ENCODE results near the gene ANKRD11.

Gene ANKRD11

DNA sequence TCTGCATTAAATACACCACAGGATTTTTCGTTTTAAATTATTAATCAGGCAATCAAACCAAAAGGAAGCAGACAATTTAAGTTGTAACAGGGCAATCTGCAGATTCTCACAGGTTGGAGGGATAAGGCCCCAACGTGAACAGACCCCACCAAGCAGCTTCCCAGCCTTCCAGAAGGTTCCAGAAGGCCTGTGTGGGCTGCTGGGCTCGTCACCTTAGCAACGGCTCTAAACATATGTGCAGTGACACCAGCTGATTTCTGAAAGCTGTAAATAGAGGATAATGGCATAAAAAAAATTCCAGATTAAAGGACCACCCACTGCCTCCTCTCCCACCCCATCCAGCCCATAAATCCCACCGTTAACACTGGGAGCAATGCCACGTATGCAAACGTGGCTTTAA, 149.1 kb downstream of the ANKRD11 start:
- H3K27ac ChIP-seq, result no peak overlapping the region

DNA sequence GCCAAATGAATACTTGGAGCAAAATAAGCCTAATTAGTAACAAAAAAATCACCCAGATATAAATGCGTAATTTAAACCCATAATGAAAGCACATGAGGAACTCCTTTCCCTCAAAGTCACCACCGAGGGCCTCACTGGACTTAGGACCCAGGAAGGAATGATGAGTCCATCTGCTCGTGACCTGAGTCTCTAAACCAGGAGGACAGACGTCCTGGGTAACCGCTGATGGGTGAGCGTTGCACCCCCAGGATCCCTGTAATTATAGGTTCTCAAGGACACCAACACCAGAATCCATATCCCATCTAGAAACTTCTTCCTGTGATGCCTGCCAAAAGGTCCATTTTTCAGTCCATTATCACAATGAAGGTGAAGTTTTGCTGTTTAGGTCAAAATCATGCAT, 151.5 kb downstream of the ANKRD11 start:
- H3K27ac ChIP-seq, result no peak overlapping the region
- TF ChIP-seq, protein P1, sequence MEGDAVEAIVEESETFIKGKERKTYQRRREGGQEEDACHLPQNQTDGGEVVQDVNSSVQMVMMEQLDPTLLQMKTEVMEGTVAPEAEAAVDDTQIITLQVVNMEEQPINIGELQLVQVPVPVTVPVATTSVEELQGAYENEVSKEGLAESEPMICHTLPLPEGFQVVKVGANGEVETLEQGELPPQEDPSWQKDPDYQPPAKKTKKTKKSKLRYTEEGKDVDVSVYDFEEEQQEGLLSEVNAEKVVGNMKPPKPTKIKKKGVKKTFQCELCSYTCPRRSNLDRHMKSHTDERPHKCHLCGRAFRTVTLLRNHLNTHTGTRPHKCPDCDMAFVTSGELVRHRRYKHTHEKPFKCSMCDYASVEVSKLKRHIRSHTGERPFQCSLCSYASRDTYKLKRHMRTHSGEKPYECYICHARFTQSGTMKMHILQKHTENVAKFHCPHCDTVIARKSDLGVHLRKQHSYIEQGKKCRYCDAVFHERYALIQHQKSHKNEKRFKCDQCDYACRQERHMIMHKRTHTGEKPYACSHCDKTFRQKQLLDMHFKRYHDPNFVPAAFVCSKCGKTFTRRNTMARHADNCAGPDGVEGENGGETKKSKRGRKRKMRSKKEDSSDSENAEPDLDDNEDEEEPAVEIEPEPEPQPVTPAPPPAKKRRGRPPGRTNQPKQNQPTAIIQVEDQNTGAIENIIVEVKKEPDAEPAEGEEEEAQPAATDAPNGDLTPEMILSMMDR (IDR thresholded peaks at IDR 0.05), result no peak
- TF ChIP-seq ZFX (IDR thresholded peaks at IDR 0.05; ENCODE audit: borderline replicate concordance), result no peak

More for the DNA sequence above, 149.1 kb downstream of the ANKRD11 start:
- no peak for TF ChIP-seq ZFX (IDR thresholded peaks at IDR 0.05; ENCODE audit: borderline replicate concordance)
- TF ChIP-seq, protein P1 (IDR thresholded peaks at IDR 0.05), result no peak

DNA sequence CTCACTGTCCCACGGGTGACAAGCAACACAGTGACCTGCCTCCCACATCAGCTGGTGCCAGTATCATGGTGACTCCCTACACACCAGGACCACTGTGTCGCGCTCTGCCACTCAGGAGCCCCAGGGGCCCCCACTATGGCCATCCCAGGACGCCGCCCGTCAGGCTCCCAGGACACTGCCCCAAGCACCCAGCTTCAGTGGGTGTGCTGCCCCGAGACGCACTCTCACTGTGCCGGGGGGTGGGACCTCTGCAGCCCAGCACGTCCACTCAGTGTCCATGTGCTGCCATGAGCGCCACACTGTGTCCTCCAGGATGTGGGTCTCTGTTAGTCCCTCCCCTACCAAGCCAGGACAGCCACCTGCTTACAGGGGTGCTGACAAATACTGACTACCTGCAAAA, 152.4 kb downstream of the ANKRD11 start:
- TF ChIP-seq ZFX (IDR thresholded peaks at IDR 0.05; ENCODE audit: borderline replicate concordance), result no peak
- TF ChIP-seq, protein P1 (IDR thresholded peaks at IDR 0.05), result no peak
- no peak overlapping the region for H3K27ac ChIP-seq

DNA sequence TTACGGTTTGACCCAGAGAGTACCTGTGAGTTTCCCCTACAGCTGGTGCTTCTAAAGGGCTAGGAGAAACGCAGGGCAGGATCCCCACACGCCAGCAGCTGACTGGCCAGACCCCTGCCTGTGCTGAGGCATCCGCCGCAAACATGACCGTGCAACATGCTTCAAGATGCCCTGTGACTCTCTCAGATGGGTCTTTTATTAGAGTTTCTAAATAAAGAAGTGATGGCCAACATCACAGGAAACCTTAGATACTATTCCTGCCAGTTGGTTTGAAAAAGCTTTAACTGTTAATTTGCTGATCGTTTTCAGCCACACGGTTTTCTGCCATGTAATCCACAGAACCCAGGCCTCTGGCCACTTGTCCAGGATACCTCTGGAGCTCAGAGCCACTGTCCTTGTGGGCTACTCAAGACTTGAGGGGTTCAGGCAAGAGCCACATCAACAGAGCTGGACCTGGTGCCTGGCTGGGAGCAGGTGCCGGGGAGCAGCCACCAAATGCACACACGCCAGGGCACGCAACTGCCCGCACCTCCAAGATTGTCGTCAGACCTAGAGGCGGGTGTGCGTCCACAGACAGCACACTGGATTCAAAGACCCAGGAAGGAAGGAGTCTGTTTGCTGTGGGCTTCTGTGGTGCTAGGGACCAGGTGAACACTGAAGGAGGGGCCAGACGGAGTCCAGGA, 154.4 kb downstream of the ANKRD11 start:
- TF ChIP-seq, protein P1 (IDR thresholded peaks at IDR 0.05), result no peak
- TF ChIP-seq ZFX (IDR thresholded peaks at IDR 0.05; ENCODE audit: borderline replicate concordance), result no peak
- H3K27ac ChIP-seq, result no peak overlapping the region

DNA sequence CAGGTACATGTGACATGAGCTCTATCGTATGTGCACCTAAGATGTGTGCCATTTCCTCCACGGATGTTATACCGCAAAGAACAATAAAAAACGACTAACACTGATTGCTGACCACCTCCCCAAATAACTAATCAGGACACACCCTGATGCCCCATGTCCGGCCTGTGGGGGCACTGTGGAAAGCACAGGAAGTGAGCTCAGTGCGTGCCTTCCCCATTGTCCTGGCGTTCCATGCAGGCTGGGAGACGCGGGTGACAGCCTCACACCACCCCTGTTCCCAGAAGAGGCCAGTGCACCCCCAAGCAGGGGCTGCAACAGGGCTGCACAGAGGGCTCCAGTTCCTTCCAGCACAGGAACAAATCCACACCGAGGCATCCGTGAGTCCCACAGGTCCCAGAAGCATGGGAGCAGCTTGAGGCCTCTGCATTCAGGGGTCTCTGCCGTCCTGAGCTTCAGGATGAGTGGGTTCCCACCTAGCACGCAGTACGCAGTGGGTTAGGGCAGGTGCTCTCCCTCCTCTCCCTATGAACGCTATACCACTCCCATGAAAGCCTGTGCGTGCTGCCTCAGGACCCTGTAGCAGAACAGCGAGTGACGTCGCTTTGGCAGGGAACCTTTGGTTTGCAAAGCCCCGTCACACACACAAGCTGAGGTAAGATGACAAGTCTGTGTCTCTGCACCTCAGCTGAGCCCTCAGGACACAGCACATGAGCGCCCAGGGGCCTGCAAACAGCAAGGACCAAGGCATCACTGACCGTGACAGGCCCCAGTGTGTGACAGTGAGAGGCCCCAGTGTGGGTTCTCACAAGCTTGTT, 155.2 kb downstream of the ANKRD11 start:
- no peak overlapping the region for H3K27ac ChIP-seq
- TF ChIP-seq ZFX (IDR thresholded peaks at IDR 0.05; ENCODE audit: borderline replicate concordance), result no peak
- TF ChIP-seq, protein P1 (IDR thresholded peaks at IDR 0.05), result no peak

DNA sequence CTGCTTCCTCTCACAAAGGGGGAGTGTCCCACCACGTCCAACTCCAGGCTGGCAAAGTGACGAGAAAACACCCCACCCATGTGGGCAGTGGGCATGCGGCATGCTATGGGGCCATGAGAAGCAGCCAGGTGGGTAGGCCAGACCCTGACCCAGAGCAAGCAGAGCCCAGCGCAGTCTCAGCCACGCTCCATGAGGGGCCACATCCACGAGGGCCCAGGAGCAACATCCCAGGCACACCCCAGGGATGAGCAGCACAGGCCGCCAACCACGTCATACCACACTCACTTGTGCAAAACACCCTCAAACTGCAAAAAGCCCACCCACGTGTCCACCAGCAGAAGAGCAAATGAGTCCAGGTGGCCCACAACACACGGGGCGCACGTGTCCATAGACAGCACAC, 155.9 kb downstream of the ANKRD11 start:
- no peak overlapping the region for H3K27ac ChIP-seq
- no peak for TF ChIP-seq ZFX (IDR thresholded peaks at IDR 0.05; ENCODE audit: borderline replicate concordance)
- TF ChIP-seq, protein P1 (IDR thresholded peaks at IDR 0.05), result no peak

DNA sequence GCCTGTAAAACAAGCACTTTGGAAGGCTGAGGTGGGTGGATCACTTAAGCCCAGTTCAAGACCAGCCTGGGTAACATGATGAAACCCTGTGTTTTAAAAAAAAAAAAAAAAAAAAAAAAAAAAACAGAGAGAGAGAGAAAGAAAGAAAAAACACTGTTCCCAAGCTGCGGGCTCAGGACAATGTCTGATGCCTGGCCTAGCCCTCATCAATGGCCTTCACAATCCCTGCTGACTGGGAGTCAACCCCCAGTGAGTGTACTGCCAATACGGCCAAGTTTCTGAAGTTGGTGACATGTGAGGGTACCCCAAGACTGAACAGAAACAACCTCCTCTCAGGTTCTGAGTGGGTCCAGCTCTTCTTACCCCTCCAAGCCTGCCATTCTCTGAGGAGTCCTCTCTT, 156.3 kb downstream of the ANKRD11 start:
- H3K27ac ChIP-seq, result no peak overlapping the region

More for the DNA sequence above, 156.3 kb downstream of the ANKRD11 start:
- TF ChIP-seq ZFX (IDR thresholded peaks at IDR 0.05; ENCODE audit: borderline replicate concordance), result no peak
- TF ChIP-seq, protein P1 (IDR thresholded peaks at IDR 0.05), result no peak

All from 22Rv1 (cell line).